ENCODE data around the gene CFAP74.

Gene CFAP74

GRCh38 chr1:2039251-2039650 is 35.7 kb upstream of the CFAP74 start:
- no peak for DNase-seq

GRCh38 chr1:2038229-2038628 is 34.6 kb upstream of the CFAP74 start:
- no peak for DNase-seq

- no peak for DNase-seq
Measured at GRCh38 chr1:2037314-2037979, 33.9 kb upstream of the CFAP74 start.

GRCh38 chr1:2036287-2036686 is 32.7 kb upstream of the CFAP74 start:
- no peak for DNase-seq

GRCh38 chr1:2033165-2033564 is 29.6 kb upstream of the CFAP74 start:
- DNase-seq: no peak

- DNase-seq: no peak
Measured at GRCh38 chr1:2032737-2033136, 29.2 kb upstream of the CFAP74 start.

- DNase-seq: no peak
Measured at GRCh38 chr1:2031546-2032540, 28.3 kb upstream of the CFAP74 start.

GRCh38 chr1:2030076-2030871 is 26.7 kb upstream of the CFAP74 start:
- DNase-seq: no peak

GRCh38 chr1:2029561-2029960 is 26.0 kb upstream of the CFAP74 start:
- DNase-seq: no peak

- DNase-seq: no peak
Measured at GRCh38 chr1:2028870-2029560, 25.4 kb upstream of the CFAP74 start.

GRCh38 chr1:2027961-2028583 is 24.5 kb upstream of the CFAP74 start:
- no peak for DNase-seq

- DNase-seq: no peak
Measured at GRCh38 chr1:2025491-2025981, 21.9 kb upstream of the CFAP74 start.

GRCh38 chr1:2024887-2025286 is 21.3 kb upstream of the CFAP74 start:
- no peak for DNase-seq

GRCh38 chr1:2024451-2024850 is 20.9 kb upstream of the CFAP74 start:
- DNase-seq: no peak

- DNase-seq: no peak
Measured at GRCh38 chr1:2023187-2023586, 19.6 kb upstream of the CFAP74 start.

- no peak for DNase-seq
Measured at GRCh38 chr1:2022063-2022770, 18.6 kb upstream of the CFAP74 start.

- no peak for DNase-seq
Measured at GRCh38 chr1:2021550-2021949, 18.0 kb upstream of the CFAP74 start.

- no peak for DNase-seq
Measured at GRCh38 chr1:2020310-2020655, 16.7 kb upstream of the CFAP74 start.

- no peak for DNase-seq
Measured at GRCh38 chr1:2019571-2020309, 16.2 kb upstream of the CFAP74 start.

- no peak for DNase-seq
Measured at GRCh38 chr1:2019172-2019543, 15.6 kb upstream of the CFAP74 start, which contains the start of gene GABRD. GABRD (plus strand) TSS chr1:2019345; CDS start chr1:2019424, 79 bp downstream.
